IPS-18a (cell line): ENCODE data around the gene ARHGAP8.
"Not testable (repeated sequence)": the region's sequence is repeated elsewhere in the genome, so short reads cannot be mapped to it uniquely, and the experiment has no call there.

ENCODE experiments used
- H3K27ac ChIP-seq: one replicate; pipeline ENCODE4 v1.5.1; 2013; ENCODE audit warnings: low read length
- H3K27me3 ChIP-seq: one replicate; pipeline ENCODE4 v1.6.1; 2013; ENCODE audit warnings: mild to moderate bottlenecking, low read length; ENCODE audit not compliant: control insufficient read depth, insufficient read depth
- H3K36me3 ChIP-seq: one replicate; pipeline ENCODE4 v1.6.1; 2013; ENCODE audit warnings: low read depth, low read length; ENCODE audit not compliant: control insufficient read depth
- H3K4me1 ChIP-seq: one replicate; pipeline ENCODE4 v1.6.1; 2013; ENCODE audit warnings: low read depth, low read length; ENCODE audit not compliant: control insufficient read depth
- H3K4me3 ChIP-seq: one replicate; pipeline ENCODE4 v1.5.1; 2013; ENCODE audit warnings: low read length
- H3K9ac ChIP-seq: one replicate; pipeline ENCODE4 v1.6.1; 2013; ENCODE audit warnings: mild to moderate bottlenecking, low read length, moderate library complexity
- H3K9me3 ChIP-seq: one replicate; pipeline ENCODE4 v1.6.1; 2013; ENCODE audit warnings: low read depth, low read length; ENCODE audit not compliant: control insufficient read depth

The ARHGAP8 gene

DNA sequence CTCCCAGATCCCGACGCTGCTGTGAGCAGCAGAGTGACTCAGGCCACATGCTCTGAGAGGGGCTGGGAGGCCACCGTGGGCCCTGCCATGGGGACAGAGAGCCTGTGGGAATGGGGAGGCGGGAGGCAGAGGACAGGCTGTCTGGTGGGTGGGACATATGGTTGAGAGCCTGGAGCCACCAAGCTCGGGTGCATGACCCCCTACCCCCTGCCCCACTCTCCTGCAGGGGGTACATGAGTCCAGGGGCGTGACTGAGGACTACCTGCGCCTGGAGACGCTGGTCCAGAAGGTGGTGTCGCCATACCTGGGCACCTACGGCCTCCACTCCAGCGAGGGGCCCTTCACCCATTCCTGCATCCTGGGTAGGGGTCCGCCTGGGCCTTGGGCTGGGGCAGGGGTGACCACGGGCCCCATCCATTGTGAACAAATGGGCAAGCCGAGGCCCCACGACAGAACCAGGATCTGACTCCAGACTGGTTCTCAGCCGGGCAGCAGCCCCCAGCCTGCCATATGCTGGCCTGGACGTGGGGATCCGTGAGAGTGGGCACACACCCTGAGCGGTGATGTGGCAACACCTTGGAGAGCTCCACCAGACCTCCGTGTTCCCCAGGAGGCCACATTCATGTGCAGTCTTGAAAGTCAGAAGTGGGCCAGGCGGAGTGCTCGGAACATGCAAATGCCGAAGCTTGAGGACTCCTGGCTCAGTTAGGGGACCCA is 17.4 kb upstream of the ARHGAP8 start:
- no peaks in the 10 kb centered on the region for H3K27me3 ChIP-seq
- H3K27ac ChIP-seq = no peak overlapping the region
- no peaks in the 10 kb centered on the region for H3K36me3 ChIP-seq
- no peak overlapping the region for H3K9ac ChIP-seq
- peaks cover 11% of the 10 kb centered on the region for H3K4me1 ChIP-seq
- H3K9me3 ChIP-seq = no peaks in the 10 kb centered on the region
- H3K4me3 ChIP-seq = no peak overlapping the region

DNA sequence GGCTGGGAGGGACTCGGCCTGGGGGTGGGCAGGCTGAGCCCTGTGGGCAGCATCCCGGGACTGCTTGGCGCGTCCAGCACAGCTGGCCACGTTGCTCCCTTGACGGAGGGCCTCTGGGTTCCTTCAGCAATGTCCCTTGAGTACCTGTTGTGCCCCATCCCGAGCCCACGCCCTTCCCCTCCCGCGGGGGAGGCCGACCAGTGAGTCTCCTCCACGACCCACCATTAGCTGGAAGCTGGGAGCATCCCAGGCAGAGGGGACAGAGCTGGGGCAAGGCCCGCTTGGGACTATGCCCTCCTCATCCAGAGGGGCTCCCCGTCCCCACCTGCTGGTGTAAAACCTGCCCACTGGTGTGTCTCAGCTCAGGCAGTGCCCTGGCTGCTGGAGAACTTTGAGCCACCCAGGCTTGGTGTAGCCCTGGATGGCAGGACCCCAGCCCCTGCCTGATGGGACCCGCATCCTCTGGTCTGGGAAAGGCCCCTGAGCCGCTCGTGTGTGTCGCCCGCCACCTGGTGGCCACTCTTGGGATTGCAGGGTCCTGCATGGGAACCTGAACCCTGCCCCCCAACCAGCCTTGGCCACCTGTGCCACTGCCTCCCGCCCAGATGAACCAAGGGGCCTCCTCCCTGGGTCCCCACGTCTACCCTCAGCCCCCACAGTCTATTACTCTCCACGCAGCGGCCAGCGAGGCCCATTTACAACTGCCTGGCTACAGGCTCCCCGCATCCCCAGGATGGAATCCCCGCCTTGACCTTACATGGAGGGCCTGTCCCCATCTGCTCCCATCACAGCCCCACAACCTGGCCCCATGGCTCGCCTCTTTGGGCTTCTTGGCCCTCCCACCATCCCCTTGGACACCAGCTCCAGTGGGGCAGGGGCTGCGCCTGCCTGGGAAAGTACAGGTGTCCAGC is 16.6 kb upstream of the ARHGAP8 start:
- Histone ChIP-seq H3K4me1 (peaks cover 11% of the 10 kb centered on the region), H3K4me3 (no peak overlapping the region), H3K36me3 (no peaks in the 10 kb centered on the region), H3K9ac (no peak overlapping the region), H3K9me3 (no peaks in the 10 kb centered on the region), H3K27me3 (no peaks in the 10 kb centered on the region), H3K27ac (no peak overlapping the region)

DNA sequence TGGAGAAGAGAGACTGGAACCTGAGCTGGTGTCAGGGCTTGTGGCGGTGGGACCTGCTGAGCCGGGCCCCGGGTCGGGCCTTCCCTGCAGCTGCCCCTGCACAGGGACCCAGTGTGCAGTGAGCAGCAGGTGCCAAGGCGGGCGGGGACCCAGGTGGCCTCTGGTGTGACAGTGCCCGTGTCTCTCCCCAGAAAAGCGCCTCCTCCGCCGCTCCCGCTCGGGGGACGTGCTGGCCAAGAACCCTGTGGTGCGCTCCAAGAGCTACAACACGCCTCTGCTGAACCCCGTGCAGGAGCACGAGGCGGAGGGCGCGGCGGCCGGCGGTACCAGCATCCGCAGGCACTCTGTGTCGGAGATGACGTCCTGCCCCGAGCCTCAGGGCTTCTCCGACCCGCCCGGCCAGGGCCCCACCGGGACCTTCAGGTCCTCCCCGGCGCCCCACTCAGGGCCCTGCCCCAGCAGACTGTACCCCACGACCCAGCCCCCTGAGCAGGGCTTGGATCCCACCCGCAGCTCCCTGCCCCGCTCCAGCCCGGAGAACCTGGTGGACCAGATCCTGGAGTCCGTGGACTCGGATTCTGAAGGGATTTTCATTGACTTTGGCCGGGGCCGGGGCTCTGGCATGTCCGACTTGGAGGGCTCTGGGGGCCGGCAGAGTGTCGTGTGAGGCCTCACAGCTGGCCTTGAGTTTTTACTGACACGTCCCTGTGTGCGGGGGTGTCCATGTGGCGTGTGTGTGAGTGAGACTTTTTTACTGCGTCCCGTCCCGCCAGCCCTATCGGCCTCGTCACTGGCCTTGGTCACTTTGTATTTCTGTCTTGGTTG is 15.6 kb upstream of the ARHGAP8 start:
- H3K4me1 ChIP-seq = peaks cover 11% of the 10 kb centered on the region
- H3K27ac ChIP-seq = no peak overlapping the region
- no peaks in the 10 kb centered on the region for H3K9me3 ChIP-seq
- no peaks in the 10 kb centered on the region for H3K36me3 ChIP-seq
- no peak overlapping the region for H3K4me3 ChIP-seq
- no peak overlapping the region for H3K9ac ChIP-seq
- H3K27me3 ChIP-seq = no peaks in the 10 kb centered on the region

DNA sequence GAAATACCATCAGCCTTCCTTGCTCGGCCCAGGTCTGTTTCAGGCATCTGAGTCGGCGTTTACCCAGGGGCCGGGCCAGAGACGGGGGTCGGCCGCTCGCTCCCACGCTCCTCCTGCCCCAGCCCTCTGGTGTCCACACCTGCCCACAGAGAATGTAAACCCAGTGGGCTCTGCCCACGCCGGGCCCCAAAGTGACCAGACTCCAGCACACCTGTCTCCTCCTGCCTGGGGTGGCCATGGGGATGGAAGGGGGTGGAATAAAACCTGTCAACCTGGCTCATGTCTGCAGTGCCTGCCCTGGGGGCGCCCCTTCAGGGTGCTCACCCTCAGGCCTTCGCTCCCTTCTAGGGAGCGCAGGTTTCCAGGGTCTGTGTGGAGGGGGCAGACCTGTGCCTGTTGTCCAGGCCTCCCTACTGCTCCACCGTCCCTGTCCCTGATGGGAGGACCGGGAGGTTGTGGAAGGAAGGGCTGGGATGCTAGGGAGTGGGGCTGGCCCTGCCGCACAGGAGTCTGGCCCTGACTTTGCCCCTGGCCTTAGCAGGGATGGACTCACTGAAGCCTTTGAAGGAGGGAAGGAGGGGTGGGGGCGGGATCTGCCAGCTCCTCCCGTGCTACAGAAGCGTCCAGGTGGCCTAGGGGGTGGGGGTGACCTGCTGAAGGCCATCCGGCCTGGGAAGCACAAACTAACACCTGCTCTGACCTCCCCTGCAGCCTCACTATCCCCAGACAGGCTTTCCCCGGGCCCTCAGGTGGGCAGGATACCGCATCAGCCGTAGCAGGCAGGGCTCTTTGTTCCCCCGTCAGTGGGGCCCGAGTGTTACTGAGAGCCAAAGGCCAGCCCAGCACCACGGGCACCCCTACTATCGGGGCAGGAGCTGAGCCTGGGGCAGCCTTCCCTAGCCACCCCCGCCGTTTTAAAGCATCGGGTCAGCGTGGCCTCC is 14.7 kb upstream of the ARHGAP8 start:
- peak overlapping the region; percentile 17 for H3K9ac ChIP-seq
- H3K4me1 ChIP-seq = peaks cover 11% of the 10 kb centered on the region
- H3K4me3 ChIP-seq = no peak overlapping the region
- H3K27me3 ChIP-seq = no peaks in the 10 kb centered on the region
- H3K9me3 ChIP-seq = no peaks in the 10 kb centered on the region
- H3K27ac ChIP-seq = no peak overlapping the region
- H3K36me3 ChIP-seq = no peaks in the 10 kb centered on the region

DNA sequence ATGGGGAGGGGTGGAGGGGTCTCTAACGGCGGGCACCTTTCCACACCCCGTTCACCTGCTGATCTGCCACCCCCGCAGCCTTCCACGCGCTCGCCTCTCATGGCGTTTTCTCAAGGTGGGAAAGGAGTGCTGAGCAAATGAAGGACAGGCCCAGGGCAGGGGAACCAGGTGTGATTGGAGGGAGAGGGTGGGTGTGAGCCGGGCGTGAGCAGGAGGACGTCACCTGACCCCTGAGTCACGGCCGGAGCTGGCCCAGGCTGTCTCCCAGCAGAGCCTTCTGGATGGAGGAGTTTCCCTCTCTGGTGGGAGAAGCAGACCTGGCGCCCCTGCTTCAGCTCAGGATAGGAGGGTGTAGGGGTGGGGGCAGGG is 14.0 kb upstream of the ARHGAP8 start:
- no peaks in the 10 kb centered on the region for H3K27me3 ChIP-seq

DNA sequence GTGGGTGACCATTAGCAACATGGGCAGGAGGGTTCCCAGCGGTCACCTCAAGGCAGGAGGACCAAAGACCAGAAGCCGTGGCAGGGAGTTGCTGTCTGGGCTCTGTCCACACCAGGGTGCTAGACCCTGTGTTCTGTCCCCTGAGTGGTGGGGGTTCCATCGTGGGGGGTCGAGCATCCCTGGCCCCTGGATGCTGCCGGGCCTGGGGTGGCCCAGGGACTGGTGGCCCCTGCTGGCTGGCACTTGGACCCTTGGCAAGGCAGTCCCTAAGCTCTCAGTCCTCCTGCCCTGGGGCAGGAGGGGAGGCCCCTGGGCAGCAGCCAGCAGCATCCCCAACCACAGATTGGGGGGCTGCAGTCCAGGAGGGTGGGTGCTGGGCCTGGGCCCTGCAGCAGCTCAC is 13.4 kb upstream of the ARHGAP8 start:
- Histone ChIP-seq H3K4me1 (peaks cover 11% of the 10 kb centered on the region), H3K4me3 (no peak overlapping the region), H3K36me3 (no peaks in the 10 kb centered on the region), H3K27me3 (no peaks in the 10 kb centered on the region), H3K9me3 (no peaks in the 10 kb centered on the region), H3K27ac (no peak overlapping the region), H3K9ac (no peak overlapping the region)

More for the DNA sequence above, 14.0 kb upstream of the ARHGAP8 start:
- Histone ChIP-seq H3K9me3 (no peaks in the 10 kb centered on the region), H3K4me3 (no peak overlapping the region), H3K4me1 (peaks cover 11% of the 10 kb centered on the region), H3K27ac (no peak overlapping the region), H3K36me3 (no peaks in the 10 kb centered on the region), H3K9ac (peak overlapping the region; percentile 17)

DNA sequence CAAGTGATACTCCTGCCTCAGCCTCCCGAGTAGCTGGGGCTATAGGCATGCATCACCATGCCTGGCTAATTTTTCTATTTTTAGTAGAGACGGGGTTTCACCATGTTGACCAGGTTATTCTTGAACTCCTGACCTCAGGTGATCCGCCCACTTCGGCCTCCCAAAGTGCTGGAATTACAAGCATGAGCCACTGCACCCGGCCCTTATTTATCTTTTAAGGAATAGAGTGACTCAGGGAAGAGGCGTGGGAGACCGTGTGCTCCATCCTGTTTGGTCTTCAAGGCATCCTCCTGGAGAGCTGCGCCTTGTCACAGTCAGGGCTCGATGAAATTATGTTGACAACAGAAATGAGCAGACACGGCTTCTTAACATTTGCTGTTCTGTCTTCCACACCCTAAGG is 12.7 kb upstream of the ARHGAP8 start:
- peaks cover 11% of the 10 kb centered on the region for H3K4me1 ChIP-seq
- H3K9me3 ChIP-seq, H3K9ac ChIP-seq, H3K27me3 ChIP-seq, H3K36me3 ChIP-seq, H3K27ac ChIP-seq, H3K4me3 ChIP-seq: not testable (repeated sequence)

DNA sequence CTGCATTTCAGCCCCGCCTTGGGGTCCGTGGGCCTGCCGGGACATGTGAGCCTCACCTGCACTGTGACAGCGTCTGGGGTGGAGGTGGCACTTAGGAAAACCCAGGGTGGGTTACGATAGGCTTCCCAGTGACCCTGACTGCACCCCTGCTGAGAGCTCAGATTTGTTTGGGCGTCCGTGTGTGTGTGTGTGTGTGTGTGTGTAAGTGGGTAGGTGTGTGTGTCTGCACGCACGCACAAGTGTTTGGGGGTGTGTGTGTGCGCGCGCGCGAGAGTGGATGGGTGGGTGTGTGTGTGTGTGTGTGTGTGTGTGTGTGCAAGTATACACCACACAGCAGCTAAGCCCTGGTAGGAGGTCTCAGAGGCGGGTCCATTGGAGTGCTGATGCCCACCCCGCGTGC is 12.1 kb upstream of the ARHGAP8 start:
- Histone ChIP-seq H3K27ac (no peak overlapping the region), H3K9ac (no peak overlapping the region), H3K4me3 (no peak overlapping the region), H3K9me3 (no peaks in the 10 kb centered on the region), H3K4me1 (peaks cover 11% of the 10 kb centered on the region), H3K36me3 (no peaks in the 10 kb centered on the region), H3K27me3 (no peaks in the 10 kb centered on the region)

DNA sequence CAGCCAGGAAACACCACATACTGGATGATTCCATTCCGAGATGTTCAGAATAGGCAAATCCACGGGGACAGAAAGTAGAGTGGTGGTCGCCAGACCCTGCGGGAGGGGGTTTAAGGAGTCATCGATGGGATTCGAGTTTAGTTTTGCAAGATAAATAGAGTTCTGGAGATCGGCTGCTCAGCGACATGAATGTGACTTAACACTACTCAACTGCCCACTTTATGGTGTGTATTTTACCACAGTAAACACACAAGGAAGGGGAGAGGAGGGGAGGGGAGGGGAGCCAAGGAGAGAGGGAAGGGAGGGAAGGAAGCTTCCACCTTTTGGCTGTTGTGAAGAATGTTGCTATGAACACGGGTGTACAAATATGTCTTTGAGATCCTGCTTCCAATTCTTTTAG is 10.4 kb upstream of the ARHGAP8 start:
- peaks cover 5% of the 10 kb centered on the region for H3K27me3 ChIP-seq
- no peak overlapping the region for H3K27ac ChIP-seq
- no peaks in the 10 kb centered on the region for H3K9me3 ChIP-seq
- H3K4me3 ChIP-seq = no peak overlapping the region
- H3K4me1 ChIP-seq = peaks cover 22% of the 10 kb centered on the region
- H3K36me3 ChIP-seq = no peaks in the 10 kb centered on the region
- no peak overlapping the region for H3K9ac ChIP-seq

DNA sequence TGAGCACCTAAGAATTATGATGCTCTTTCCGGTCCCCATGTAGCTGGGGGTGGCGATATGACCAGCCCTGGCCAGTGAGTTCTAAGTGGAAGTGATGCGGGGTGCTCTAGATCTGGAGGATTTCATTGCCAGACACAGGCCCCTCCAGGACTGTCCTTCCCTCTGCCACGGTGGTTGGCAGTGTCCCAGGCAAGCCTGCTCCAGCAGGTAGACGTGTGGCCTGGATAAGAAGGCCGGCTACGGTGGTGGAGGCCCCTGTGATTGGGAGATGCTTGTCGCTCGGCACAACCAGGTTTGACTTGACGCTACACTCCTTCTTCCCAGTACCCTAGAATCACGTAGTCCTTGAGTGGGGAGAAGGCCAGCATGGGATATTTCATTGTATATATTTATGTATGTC is 9.1 kb upstream of the ARHGAP8 start:
- H3K27ac ChIP-seq = no peak overlapping the region
- H3K4me3 ChIP-seq = no peak overlapping the region
- H3K4me1 ChIP-seq = peaks cover 20% of the 10 kb centered on the region
- no peaks in the 10 kb centered on the region for H3K9me3 ChIP-seq
- no peaks in the 10 kb centered on the region for H3K36me3 ChIP-seq
- H3K27me3 ChIP-seq = peaks cover 5% of the 10 kb centered on the region
- no peak overlapping the region for H3K9ac ChIP-seq
